NCI-H82 treated with DMSO at 0.1 percent for 48 hours (cell line): ENCODE results near the gene MAFF.
"Not testable (repeated sequence)": the region's sequence is repeated elsewhere in the genome, so short reads cannot be mapped to it uniquely, and the experiment has no call there.

ENCODE experiments used
- DNase-seq: peaks from one replicate; lab custom pipeline; 2025; ENCODE audit not compliant: unreplicated experiment; lab: John Stamatoyannopoulos, UW

The MAFF gene

GRCh38 chr22:38221908-38222796 lies 20.4 kb downstream of the MAFF start:
- no peak for DNase-seq

GRCh38 chr22:38222797-38223119 lies 21.0 kb downstream of the MAFF start:
- DNase-seq, result no peak

GRCh38 chr22:38223289-38223960 lies 21.6 kb downstream of the MAFF start:
- DNase-seq, result no peak

- DNase-seq, result no peak
These were observed 25.3 kb downstream of the MAFF start for GRCh38 chr22:38226853-38227649.

- DNase-seq, result no peak
These were observed 26.6 kb downstream of the MAFF start for GRCh38 chr22:38228326-38228872.

GRCh38 chr22:38228873-38229740 lies 27.3 kb downstream of the MAFF start:
- no peak for DNase-seq

GRCh38 chr22:38230108-38230825 lies 28.5 kb downstream of the MAFF start:
- DNase-seq, result peak; percentile 1

- DNase-seq, result no peak
These were observed 29.1 kb downstream of the MAFF start for GRCh38 chr22:38230916-38231315.

- no peak for DNase-seq
These were observed 30.4 kb downstream of the MAFF start for GRCh38 chr22:38232196-38232595.

GRCh38 chr22:38233427-38233826 lies 31.6 kb downstream of the MAFF start:
- DNase-seq, result no peak

- DNase-seq, result not testable (repeated sequence)
These were observed 32.1 kb downstream of the MAFF start for GRCh38 chr22:38233856-38234255.

GRCh38 chr22:38235240-38235850 lies 33.6 kb downstream of the MAFF start:
- DNase-seq, result no peak

GRCh38 chr22:38236786-38237185 lies 35.0 kb downstream of the MAFF start:
- no peak for DNase-seq

- no peak for DNase-seq
These were observed 36.8 kb downstream of the MAFF start for GRCh38 chr22:38238519-38239071.

GRCh38 chr22:38239101-38239761 lies 37.4 kb downstream of the MAFF start:
- no peak for DNase-seq

GRCh38 chr22:38240734-38241252 lies 39.0 kb downstream of the MAFF start:
- DNase-seq, result no peak

- DNase-seq, result peak; percentile 47
These were observed 41.4 kb downstream of the MAFF start for GRCh38 chr22:38243007-38243765.

GRCh38 chr22:38244106-38244505 lies 42.3 kb downstream of the MAFF start:
- no peak for DNase-seq
